Smooth muscle cell (in vitro differentiated cells): ENCODE data around the gene CLIP4. TPM values are rescaled to one million over a fixed set of nuclear protein-coding genes. Genes with fewer than 3 reads are reported as not detected.

Experiments used
- DNase-seq: peaks from one replicate; lab custom pipeline; 2025; ENCODE audit not compliant: unreplicated experiment; lab: John Stamatoyannopoulos, UW
- H2AFZ ChIP-seq: fragments of 200-600 bp; sonication (generic); 2 replicates; pipeline ENCODE4 v1.6.0; 2016; ENCODE audit warnings: antibody characterized with exemption, low read depth, mild to moderate bottlenecking
- H3F3A ChIP-seq: fragments of 200-600 bp; sonication (generic); 2 replicates; pipeline ENCODE4 v1.6.0; 2017; ENCODE audit warnings: antibody characterized with exemption, low read depth
- H3K27ac ChIP-seq: fragments of 200-600 bp; sonication (generic); 2 replicates; pipeline ENCODE4 v1.5.1; 2016; ENCODE audit warnings: low read depth, mild to moderate bottlenecking
- H3K27me3 ChIP-seq: fragments of 200-600 bp; sonication (generic); 2 replicates; pipeline ENCODE4 v1.6.1; 2016; ENCODE audit warnings: low read depth, mild to moderate bottlenecking
- H3K36me3 ChIP-seq: fragments of 200-600 bp; sonication (generic); 2 replicates; pipeline ENCODE4 v1.5.1; 2016; ENCODE audit warnings: low read depth
- H3K4me1 ChIP-seq: fragments of 200-600 bp; sonication (generic); 2 replicates; pipeline ENCODE4 v1.5.1; 2016; ENCODE audit warnings: low read depth
- H3K4me2 ChIP-seq: fragments of 200-600 bp; sonication (generic); 2 replicates; pipeline ENCODE4 v1.6.0; 2016; ENCODE audit warnings: mild to moderate bottlenecking
- H3K4me3 ChIP-seq: fragments of 200-600 bp; sonication (generic); 2 replicates; pipeline ENCODE4 v1.5.1; 2016; ENCODE audit warnings: mild to moderate bottlenecking
- H3K79me2 ChIP-seq: fragments of 200-600 bp; sonication (generic); 2 replicates; pipeline ENCODE4 v1.6.0; 2016; ENCODE audit warnings: low read depth, mild to moderate bottlenecking
- H3K9ac ChIP-seq: fragments of 200-600 bp; sonication (generic); 2 replicates; pipeline ENCODE4 v1.6.0; 2016; ENCODE audit warnings: low read depth
- H3K9me3 ChIP-seq: fragments of 200-600 bp; sonication (generic); replicated peaks from 2 replicates; pipeline ENCODE4 v1.5.1; 2016; ENCODE audit warnings: low read depth
- H4K20me1 ChIP-seq: fragments of 200-600 bp; sonication (generic); 2 replicates; pipeline ENCODE4 v1.6.0; 2016; ENCODE audit warnings: low read depth
- WGBS: methylation state at CpG from one replicate; pipeline ENCODE4 v1.1.7; 2016; ENCODE audit warnings: low lambda C conversion rate; 5-methylcytosine and 5-hydroxymethylcytosine counted together
- polyA plus RNA-seq: library from polyadenylated mRNA; unstranded; fragments of >200 nt; fragmentation: Nextera tagmentation; extraction: Ambion mirVana; gene quantifications from 2 replicates; pipeline ENCODE4 v1.2.1, GENCODE V29; 2016
- total RNA-seq: library from RNA; depleted of rRNA; stranded (reverse); fragments of >200 nt; gene quantifications from 2 replicates; pipeline ENCODE4 v1.2.3, GENCODE V29; 2014
- TF ChIP-seq, protein P1 (sequence below): fragments of 200-600 bp; sonication (generic); IDR thresholded peaks from 2 replicates; pipeline ENCODE4 v1.5.1; 2017; ENCODE audit warnings: borderline replicate concordance, mild to moderate bottlenecking, antibody characterized with exemption; ENCODE audit not compliant: insufficient read depth, poor library complexity, severe bottlenecking

CLIP4 gene
- total and polyA plus RNA-seq, 2 experiments from 2014 or later, result 5.7 to 18.9 TPM

GRCh38 chr2:29154610-29155009 is 39.4 kb downstream of the CLIP4 start:
- Histone ChIP-seq H2AFZ (no peak overlapping the region), H4K20me1 (no peaks in the 10 kb centered on the region), H3K4me1 (peaks cover 20% of the 10 kb centered on the region), H3K27me3 (no peaks in the 10 kb centered on the region), H3F3A (peaks cover 5% of the 10 kb centered on the region), H3K27ac (no peak overlapping the region), H3K9me3 (no peaks in the 10 kb centered on the region), H3K4me2 (no peak overlapping the region), H3K79me2 (no peaks in the 10 kb centered on the region), H3K9ac (no peak overlapping the region), H3K4me3 (no peak overlapping the region), H3K36me3 (peaks cover 10% of the 10 kb centered on the region)
- TF ChIP-seq, protein P1, sequence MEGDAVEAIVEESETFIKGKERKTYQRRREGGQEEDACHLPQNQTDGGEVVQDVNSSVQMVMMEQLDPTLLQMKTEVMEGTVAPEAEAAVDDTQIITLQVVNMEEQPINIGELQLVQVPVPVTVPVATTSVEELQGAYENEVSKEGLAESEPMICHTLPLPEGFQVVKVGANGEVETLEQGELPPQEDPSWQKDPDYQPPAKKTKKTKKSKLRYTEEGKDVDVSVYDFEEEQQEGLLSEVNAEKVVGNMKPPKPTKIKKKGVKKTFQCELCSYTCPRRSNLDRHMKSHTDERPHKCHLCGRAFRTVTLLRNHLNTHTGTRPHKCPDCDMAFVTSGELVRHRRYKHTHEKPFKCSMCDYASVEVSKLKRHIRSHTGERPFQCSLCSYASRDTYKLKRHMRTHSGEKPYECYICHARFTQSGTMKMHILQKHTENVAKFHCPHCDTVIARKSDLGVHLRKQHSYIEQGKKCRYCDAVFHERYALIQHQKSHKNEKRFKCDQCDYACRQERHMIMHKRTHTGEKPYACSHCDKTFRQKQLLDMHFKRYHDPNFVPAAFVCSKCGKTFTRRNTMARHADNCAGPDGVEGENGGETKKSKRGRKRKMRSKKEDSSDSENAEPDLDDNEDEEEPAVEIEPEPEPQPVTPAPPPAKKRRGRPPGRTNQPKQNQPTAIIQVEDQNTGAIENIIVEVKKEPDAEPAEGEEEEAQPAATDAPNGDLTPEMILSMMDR, result no peak
- WGBS, result 94% methylated on average over 2 of the region's 2 CpGs
- DNase-seq, result no peak

DNA sequence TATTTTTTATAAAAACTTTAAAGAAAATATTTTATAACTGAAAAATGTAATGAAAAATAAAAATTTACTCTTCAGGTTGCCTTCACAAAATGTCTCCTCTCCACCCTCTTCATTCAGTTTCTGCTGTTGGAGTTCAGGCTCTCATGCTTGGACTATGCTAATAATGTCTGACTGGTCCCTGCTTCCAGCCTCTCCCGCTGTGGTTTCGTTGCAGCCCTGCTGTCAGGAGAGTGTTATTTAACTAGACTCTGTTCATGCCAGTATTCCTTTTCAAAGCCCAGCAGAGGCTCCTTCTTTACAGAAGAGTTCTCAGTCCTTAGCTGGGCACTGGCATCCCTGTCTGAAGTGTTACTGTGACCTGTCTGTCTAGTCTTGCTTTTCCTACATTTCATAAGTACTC is 40.4 kb downstream of the CLIP4 start:
- Histone ChIP-seq H3K4me3 (no peak overlapping the region), H4K20me1 (no peaks in the 10 kb centered on the region), H3K27me3 (no peaks in the 10 kb centered on the region), H3K9ac (no peak overlapping the region), H3K79me2 (no peaks in the 10 kb centered on the region), H3K9me3 (no peaks in the 10 kb centered on the region), H3K27ac (no peak overlapping the region), H3F3A (peaks cover 5% of the 10 kb centered on the region), H3K36me3 (peaks cover 10% of the 10 kb centered on the region), H3K4me1 (peaks cover 20% of the 10 kb centered on the region), H2AFZ (no peak overlapping the region), H3K4me2 (no peak overlapping the region)
- DNase-seq, result no peak
- TF ChIP-seq, protein P1, result no peak
- WGBS, result 25% methylated on average over 2 of the region's 2 CpGs

GRCh38 chr2:29157131-29157530 is 41.9 kb downstream of the CLIP4 start:
- no peak for DNase-seq
- no peaks in the 10 kb centered on the region for H3K27me3 ChIP-seq
- 55% methylated on average over 4 of the region's 4 CpGs for WGBS

DNA sequence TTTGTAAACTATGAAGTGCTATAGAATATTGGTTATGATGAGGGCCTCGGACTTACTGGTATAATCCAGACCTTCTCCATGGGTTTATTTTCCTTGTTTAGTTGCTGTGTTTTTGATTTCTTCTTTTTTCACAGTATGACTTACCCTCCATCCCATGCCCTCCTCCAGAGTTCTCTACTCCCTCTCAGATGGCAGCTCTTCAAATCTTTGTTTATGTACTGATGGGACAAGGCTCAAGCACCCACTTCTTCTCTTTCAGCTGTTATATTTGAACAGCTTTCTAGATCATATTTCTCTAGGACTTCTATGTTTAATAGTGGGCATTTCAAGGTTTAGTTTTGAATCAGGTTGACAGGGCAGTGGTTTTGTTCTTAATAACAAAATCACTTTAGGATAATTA is 43.9 kb downstream of the CLIP4 start:
- H3K27me3 ChIP-seq, result no peaks in the 10 kb centered on the region

More at GRCh38 chr2:29157131-29157530, 41.9 kb downstream of the CLIP4 start:
- Histone ChIP-seq H2AFZ (no peak overlapping the region), H3K79me2 (no peaks in the 10 kb centered on the region), H3F3A (peaks cover 5% of the 10 kb centered on the region), H3K36me3 (peaks cover 10% of the 10 kb centered on the region), H4K20me1 (no peaks in the 10 kb centered on the region), H3K9ac (no peak overlapping the region), H3K4me2 (no peak overlapping the region), H3K27ac (no peak overlapping the region), H3K9me3 (no peaks in the 10 kb centered on the region), H3K4me1 (peaks cover 20% of the 10 kb centered on the region), H3K4me3 (no peak overlapping the region)
- TF ChIP-seq, protein P1, result no peak

More for the DNA sequence above, 43.9 kb downstream of the CLIP4 start:
- peaks cover 7% of the 10 kb centered on the region for H3K36me3 ChIP-seq
- no peak for DNase-seq
- no peak overlapping the region for H3K9ac ChIP-seq
- H3K4me3 ChIP-seq, result no peak overlapping the region
- H3K9me3 ChIP-seq, result no peaks in the 10 kb centered on the region
- 96% methylated on average over 1 of the region's 1 CpG for WGBS
- no peak overlapping the region for H3K27ac ChIP-seq
- TF ChIP-seq, protein P1, result no peak
- H3K4me2 ChIP-seq, result no peak overlapping the region
- H4K20me1 ChIP-seq, result no peaks in the 10 kb centered on the region
- H3K4me1 ChIP-seq, result peaks cover 20% of the 10 kb centered on the region
- no peaks in the 10 kb centered on the region for H3K79me2 ChIP-seq
- H3F3A ChIP-seq, result peaks cover 5% of the 10 kb centered on the region
- no peak overlapping the region for H2AFZ ChIP-seq
